Measurements from ENCODE around the gene SDC3.
A peak's percentile ranks its signal among the peaks of the same experiment; 100 is the strongest.

- TF ChIP-seq CTCF (IDR thresholded peaks at IDR 0.05) (no peak), POLR2AphosphoS5 (IDR thresholded peaks at IDR 0.05) (peak in 1 of 4 donors; percentile 42)
Observed at GRCh38 chr1:30847358-30847972, 61.1 kb downstream of the SDC3 start.

Data from sigmoid colon (tissue), 4 donors.